ENCODE results near the gene BLCAP. TPM values are rescaled to one million over a fixed set of nuclear protein-coding genes. Genes with fewer than 3 reads are reported as not detected.

Gene BLCAP
- polyA plus RNA-seq, 3 donors, result 75.9 to 85.8 (median 77.4) TPM

- DNase-seq (ENCODE audit: low read depth in 3 of 3, low spot score in 2 of 3), result no peak
These were observed 4.2 kb upstream of the BLCAP start for GRCh38 chr20:37531856-37532255.

GRCh38 chr20:37530696-37531095 lies 3.0 kb upstream of the BLCAP start:
- no peak for DNase-seq (ENCODE audit: low read depth in 3 of 3, low spot score in 2 of 3)

- DNase-seq (ENCODE audit: low read depth in 3 of 3, low spot score in 2 of 3), result no peak
These were observed 2.4 kb upstream of the BLCAP start for GRCh38 chr20:37529968-37530600.

- DNase-seq (ENCODE audit: low read depth in 3 of 3, low spot score in 2 of 3), result no peak
These were observed 1.7 kb upstream of the BLCAP start for GRCh38 chr20:37529214-37529967.

- DNase-seq (ENCODE audit: low read depth in 3 of 3, low spot score in 2 of 3), result no peak
These were observed 954 bp upstream of the BLCAP start for GRCh38 chr20:37528446-37529213.

- no peak for DNase-seq (ENCODE audit: low read depth in 3 of 3, low spot score in 2 of 3)
These were observed 638 bp downstream of the BLCAP start for GRCh38 chr20:37526839-37527637.

GRCh38 chr20:37526238-37526838 lies 1.3 kb downstream of the BLCAP start:
- DNase-seq (ENCODE audit: low read depth in 3 of 3, low spot score in 2 of 3), result no peak

GRCh38 chr20:37525810-37526209 lies 1.9 kb downstream of the BLCAP start:
- DNase-seq (ENCODE audit: low read depth in 3 of 3, low spot score in 2 of 3), result no peak

- no peak for DNase-seq (ENCODE audit: low read depth in 3 of 3, low spot score in 2 of 3)
These were observed 2.6 kb downstream of the BLCAP start for GRCh38 chr20:37524859-37525708.

GRCh38 chr20:37523911-37524700 lies 3.6 kb downstream of the BLCAP start:
- DNase-seq (ENCODE audit: low read depth in 3 of 3, low spot score in 2 of 3), result no peak

- DNase-seq (ENCODE audit: low read depth in 3 of 3, low spot score in 2 of 3), result no peak
These were observed 4.7 kb downstream of the BLCAP start for GRCh38 chr20:37523012-37523391.

GRCh38 chr20:37522260-37523011 lies 5.2 kb downstream of the BLCAP start:
- DNase-seq (ENCODE audit: low read depth in 3 of 3, low spot score in 2 of 3), result no peak

GRCh38 chr20:37521061-37521771 lies 6.5 kb downstream of the BLCAP start, which contains the start of gene NNAT:
TSS of gene NNAT (plus strand) at chr20:37521250. CDS start at chr20:37521332, 82 bp downstream.
- no peak for DNase-seq (ENCODE audit: low read depth in 3 of 3, low spot score in 2 of 3)

- DNase-seq (ENCODE audit: low read depth in 3 of 3, low spot score in 2 of 3), result no peak
These were observed 7.2 kb downstream of the BLCAP start for GRCh38 chr20:37520419-37520955.

- no peak for DNase-seq (ENCODE audit: low read depth in 3 of 3, low spot score in 2 of 3)
These were observed 7.9 kb downstream of the BLCAP start for GRCh38 chr20:37519508-37520418.
